Measurements from ENCODE around the gene SAMD4A.

DNA sequence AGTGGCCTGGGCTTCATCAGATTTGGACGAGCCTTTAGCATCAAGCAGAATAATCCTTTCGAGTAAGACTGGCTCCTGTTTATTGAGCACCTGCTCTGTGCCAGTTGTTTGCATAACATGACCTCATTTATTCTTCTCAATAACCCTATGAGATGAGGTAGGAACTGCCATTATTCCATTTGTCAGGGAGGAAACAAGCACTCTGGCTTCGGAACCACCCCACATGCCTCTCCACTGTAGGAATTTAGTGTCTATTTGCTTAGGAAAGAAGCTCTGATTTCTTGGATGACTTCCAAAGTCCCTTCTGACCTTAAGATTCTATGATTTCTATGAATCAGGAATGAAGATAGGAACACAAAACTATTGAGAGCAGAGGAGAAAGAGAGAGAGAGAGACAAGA, 11.0 kb downstream of the SAMD4A start:
- TF ChIP-seq POLR2A (IDR thresholded peaks at IDR 0.05) = no peak
- no peak for TF ChIP-seq CTCF (IDR thresholded peaks at IDR 0.05)

All from esophagus squamous epithelium (tissue), 4 donors.